Muscle of back (tissue), 11 donors: ENCODE results near the gene NEUROD4. TPM values are rescaled to one million over a fixed set of nuclear protein-coding genes. Genes with fewer than 3 reads are reported as not detected.
A peak's percentile ranks its signal among the peaks of the same experiment; 100 is the strongest.

Experiments
- DNase-seq, 3 donors: peaks; one replicate each; pipeline versions ENCODE4 v3.0.0 to v3.0.0-alpha.2; 2013
- polyA plus RNA-seq, 10 donors: library from polyadenylated mRNA; unstranded; fragments of 120-200 nt; gene quantifications; one replicate each; pipeline ENCODE4 v1.2.1, GENCODE V29; 2013; ENCODE audit not compliant: insufficient read length in 10 of 10

NEUROD4 gene
- polyA plus RNA-seq, 10 donors: not detected

DNA sequence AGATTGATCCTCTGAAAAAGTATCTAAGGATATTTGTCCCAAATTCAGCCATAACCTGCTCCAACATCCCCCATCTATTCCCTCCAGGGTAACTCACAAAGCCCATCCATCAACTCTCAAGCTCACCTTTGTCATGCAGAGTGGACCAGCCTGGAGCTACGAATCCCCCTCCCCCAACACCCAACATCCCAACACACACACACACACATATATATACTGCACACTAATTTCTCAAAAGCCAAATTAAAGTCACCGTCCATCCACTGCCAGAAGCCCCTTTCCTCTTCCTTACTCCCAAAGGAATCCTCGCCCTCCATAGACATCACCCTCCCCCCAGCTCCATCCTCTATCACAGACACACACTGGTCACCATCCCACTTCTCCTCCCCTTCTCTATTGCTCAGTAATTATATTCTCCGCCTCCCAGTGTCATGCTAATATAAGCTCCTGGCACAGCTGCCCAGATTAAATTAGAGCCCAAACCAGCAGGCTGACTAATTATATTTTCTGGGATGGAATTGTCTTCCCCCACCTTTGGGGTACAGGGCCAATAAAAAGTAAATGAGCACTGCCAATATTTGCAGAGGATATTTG lies 21.7 kb upstream of the NEUROD4 start:
- no peak for DNase-seq

DNA sequence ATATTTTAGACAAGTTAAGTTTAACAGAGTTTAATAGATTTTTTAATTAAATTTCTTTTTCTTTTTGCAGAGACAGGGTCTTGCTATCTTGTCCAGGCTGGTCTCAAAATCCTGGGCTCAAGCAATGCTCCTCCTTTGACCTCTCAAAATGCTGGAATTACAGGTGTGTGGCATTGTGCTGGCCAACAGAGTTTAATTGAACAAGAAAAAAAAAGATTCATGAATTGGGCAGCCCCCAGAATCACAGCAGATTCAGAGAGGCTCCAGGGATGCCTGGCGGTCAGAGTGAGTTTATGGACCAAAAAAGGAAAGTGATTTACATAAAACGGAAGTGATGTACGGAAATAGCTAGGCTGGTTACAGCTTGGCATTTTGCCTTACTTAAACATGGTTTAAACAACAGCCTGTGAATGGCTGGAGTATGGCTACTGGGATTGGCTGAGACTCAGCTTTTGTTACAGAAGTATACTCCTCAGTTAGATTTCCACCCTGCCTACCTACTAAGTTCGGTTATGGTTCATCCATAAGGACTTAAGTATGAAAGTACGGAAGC lies 20.7 kb upstream of the NEUROD4 start:
- DNase-seq: no peak

DNA sequence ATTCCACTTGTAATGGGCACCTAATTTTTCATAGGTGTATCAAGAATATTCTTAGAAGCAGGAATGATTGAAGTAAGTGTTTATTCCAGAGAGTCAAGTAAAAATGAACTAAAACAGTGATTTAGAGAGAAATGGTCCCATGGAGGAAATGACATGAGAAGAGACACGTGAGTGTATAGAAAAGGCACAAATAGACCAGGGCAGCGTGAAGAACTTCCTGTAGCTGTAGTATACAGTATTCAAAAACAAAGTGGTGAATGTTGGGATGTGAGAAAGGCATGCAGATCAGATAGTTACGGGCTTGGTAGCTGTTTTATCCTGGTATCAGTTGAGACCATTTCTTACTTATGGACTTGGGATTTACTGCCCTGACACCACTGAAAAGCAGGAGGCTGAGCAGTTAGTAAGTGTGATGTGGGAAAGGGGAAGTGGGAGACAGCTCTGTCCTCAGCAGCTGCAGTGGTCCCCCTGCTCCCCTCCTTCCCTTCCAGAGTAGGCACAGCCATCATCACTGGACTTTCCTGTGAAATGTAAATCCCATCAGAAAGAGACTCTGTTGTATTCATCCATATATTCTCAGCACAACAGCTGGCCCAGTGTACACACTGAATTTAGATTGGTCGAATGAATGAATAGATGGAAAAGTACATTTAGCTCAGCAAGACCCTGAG lies 18.4 kb upstream of the NEUROD4 start:
- peak in 1 of 3 donors; percentile 7 for DNase-seq

DNA sequence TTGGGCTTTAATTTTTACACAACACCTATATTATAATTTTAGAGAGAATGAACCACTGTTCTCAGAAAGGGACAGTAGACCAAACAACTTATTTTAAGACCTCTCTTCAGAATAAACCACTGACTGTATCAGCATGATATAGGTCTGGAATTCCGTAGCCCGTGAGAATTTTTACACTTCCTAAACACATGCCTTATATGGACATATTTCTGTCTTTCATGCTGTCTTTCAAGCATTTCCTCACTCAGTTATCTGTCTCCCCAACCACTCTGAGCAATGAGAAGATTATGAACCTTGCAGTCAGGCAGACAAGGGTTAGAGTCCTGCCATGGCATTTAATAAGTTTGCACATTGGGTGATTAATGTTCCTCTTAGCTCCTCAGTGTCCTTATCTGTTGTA lies 17.4 kb upstream of the NEUROD4 start:
- no peak for DNase-seq

DNA sequence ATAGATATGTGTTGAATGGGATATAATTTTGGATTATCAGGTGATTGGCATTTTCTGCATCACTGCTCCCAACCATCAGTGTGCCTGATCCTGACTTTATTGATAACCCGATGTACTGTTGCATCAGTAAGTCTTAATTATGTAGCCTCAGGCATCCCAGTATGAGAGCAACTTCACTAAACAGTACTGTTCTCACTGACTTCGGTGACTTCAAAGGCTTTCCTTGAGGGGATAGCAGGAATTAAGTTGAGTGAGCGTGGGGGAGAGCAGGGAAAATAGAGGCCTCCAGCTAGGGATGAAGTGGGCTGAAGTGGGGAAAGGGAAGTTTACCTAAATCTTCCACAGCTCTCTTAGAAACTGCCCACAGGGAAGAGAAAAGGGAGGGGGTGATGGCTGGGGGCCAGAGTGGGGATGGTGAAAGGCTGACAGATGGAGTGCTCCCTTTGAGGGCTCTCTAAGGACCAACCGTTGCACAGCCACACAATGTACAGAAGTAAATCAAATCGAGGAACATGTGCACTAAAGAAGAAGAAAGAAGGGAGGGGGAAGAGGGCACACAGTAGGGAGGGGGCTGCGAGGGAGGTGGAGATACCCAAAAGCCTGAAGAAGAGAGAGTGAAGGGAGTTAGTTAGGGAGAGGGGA lies 10.7 kb upstream of the NEUROD4 start:
- peak in 1 of 3 donors; percentile 19 for DNase-seq

DNA sequence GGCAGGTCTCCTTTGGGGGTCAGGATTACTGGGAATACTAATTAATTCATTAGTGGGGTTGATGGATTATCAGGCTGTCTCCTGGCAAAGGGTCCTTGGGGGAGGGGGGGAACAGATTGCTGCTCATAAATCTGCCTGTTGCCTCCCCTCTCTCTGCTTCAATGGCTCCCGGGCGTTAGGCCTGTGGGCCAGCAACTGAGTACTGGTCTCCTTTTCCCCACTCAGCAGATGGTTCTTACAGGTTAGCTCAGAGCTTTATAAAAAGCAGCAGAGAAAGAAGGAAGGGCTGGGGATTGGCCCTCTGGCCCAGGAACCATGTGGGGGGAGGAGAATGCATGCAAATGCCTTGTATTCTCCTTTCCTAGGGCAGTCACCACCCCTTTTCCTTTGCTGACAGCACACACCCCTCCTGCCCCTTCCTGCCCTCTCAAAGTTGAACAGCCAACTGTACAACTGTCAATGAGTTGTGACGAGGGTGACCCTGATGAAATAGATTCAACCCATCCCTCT lies 2.3 kb upstream of the NEUROD4 start:
- no peak for DNase-seq

DNA sequence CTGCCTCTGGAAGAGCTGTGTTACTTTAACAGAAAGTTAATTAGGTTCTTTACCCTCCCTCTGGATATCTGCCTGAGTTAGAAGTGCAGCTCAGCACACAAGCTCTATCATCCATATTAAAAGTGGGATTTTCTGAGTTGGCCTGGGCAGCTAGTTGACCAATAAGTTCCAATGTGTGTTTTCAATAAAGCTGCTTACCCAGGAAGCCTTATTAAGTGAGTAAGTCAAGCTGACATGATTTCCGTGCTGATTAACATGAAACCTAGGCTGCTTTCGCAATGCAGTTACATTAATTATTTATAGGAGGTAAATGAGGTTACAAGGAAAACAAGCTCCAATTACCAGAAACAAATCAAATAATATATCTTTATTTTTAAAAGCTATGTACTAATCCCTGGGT lies 4.8 kb downstream of the NEUROD4 start:
- no peak for DNase-seq

DNA sequence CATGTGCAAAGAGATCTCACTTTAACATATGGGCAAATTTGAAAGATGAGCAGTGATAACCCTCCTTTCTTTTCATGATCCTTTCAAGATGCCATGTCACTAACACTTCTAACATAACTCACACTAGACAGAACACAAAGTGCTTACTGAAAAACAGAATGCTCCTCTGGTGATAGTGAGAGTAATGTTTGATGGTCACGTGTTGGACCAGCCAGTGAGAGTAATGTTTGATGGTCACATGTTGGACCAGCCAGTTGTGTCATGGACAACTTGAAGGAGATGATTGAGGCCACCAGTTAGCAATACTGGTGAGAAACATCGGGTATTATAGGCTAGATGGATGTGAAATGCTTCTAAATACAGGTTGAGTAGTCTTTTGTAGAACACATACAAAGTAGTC lies 5.7 kb downstream of the NEUROD4 start:
- DNase-seq: no peak

DNA sequence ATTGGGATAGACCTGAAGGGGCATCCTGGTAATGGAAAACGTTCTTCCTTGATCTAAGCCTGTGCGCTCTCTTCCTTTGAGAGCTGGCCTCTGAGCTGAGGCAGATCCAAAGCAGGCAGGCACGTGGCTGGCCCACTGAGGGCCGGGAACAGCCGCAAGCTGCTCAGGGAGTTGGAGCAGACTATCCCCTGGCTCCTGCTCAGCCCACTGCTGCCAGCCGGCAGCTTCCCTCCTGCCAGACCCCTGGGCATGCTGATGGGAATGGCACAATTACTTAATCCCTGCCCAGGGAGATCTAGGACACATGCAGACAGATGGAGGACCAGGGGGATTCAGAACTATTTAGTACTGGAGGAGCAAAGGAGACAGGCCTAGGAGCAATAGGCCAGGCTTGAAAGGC lies 14.4 kb downstream of the NEUROD4 start:
- peak; percentile 22 to 58 (median 41) for DNase-seq

DNA sequence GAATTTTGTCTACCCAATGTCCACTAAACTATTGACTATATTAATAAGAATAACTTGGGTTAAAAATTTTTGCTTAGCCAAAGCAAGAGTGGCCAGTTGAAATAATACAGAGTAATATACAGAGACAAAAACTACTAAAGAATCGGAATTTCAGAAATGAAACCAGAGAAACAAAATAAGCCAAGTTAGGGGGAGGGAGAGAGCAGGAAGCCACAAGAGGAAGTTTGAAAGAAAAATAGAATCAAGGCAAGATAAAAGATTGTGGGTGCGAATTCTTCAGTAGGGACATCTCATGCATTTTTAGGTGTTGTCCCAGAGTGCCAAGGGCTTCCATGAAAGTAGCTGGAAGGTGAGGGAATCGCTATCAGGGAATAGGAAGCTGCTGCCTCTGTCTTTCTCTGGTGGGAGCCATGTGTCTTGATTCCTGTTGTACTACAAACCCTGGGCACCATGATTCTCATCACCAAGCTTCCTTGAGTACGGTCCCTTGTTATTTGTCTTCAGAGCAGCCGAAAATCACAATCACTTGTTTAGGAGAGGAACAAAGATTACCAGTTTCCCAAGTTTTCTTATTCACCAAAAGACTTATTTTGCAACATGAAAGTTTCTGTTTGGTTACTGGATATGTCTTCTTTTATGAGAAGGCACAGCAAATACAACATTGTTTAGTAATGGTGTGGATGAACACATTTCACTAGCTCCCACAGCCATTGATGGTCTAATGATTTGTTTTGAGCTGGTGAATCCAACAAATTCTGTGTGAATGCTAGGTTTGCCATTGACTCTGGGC lies 16.7 kb downstream of the NEUROD4 start:
- no peak for DNase-seq

DNA sequence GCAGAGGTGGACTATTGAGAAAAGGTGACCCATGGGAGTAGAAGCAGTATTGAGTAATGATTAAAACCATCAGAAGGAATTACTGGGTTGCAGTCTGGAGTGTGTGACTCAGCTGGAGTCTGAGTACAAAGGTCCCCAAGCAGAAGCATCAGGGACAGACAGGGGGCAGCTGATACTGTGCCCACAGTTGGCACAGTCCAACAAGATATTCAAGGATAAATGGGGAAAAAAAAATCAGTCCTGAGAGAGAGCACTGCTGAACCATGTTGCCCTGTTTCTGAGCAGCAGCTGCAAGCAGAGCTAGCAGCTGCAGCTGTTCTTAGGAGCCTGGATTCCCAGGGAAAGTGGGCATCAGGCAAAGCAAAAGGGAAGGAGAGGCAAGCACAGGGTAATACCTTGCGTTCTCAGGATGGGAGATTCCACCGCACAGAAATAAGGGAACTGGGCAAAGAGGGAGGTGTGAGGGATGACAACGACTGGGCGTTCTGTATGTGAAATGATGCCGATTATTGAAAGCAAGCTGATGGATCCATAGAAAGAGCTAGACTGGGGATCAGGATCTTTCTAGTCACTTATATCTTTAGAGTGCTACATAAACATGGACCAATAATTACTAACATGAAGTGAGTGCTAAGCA lies 17.7 kb downstream of the NEUROD4 start:
- peak; percentile 13 to 48 (median 22) for DNase-seq

DNA sequence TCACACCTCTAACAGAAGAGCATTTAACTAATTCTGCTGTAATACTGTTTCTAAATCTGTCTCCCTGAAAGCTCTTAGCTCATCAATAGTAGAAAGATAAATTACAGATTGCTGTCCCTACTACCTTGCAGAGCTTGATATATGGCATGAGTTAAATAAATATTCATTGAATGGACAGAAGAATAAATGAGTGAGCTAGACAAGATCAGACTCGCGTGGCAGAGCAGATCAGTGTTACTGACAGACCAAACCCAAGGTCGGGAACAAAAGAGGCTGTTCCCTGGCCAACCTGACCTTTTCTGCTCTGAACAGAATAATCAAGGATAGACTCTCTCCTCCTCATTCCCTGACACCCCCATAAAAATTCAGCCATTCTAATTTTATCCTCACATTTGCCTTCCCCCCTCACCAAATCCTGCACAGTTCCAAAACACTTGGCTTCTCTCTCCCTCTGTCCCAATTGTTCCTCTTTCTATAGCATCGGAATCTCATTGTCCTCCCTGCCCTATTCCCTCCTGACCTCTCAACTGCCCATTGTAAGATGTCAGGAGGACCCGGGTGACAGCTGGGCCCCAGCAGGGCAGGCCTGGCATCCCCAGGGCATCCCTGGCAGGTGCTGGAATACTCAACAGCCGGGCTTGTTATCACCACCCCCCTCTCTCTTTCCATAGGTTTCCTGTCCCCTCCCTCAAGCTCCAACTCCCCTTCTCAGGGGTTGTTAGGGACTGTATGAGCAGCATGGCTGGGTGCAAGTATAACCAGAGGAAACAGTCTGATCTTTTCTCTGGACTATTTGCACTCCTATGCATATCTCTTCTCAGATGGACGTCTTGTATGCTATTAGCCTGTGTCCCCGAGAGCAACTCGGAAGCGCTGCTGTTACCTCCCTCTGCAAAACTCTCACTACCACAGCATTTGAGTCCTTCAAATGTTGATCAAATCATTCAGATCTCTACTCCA lies 19.9 kb downstream of the NEUROD4 start:
- DNase-seq: no peak

DNA sequence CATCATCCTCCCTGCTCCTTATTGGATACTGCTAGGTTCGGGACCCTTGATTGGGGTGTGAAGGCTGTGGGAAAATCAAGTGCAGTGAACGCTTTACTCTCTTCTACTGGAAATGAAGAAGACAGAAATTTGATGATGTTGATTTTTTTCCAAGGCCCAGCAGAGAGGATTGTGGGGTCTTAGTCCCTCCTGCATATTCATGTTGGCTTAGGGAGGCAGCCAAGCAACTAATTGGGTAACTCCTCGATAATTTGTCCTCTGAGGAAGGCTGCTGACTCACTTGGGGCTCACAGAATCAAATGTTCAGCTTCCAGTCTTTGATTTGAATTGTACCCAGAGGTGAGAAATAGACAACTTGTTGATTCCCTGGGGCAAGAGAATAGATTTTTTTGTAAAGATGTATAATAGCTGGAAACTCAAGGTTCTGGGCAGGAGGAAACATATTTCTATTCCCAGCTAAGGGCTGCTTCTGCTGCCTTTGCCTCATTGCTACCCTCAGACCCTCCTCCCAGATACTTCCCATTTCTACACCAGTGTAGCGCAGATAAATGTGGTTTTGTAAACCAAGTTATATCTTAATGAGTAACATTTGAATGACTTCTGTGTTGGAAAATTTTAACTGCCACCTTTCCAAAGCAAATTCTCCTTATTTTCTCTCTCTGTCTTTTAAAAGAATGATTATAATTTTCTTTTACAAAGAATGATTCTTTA lies 21.7 kb downstream of the NEUROD4 start:
- DNase-seq: no peak

DNA sequence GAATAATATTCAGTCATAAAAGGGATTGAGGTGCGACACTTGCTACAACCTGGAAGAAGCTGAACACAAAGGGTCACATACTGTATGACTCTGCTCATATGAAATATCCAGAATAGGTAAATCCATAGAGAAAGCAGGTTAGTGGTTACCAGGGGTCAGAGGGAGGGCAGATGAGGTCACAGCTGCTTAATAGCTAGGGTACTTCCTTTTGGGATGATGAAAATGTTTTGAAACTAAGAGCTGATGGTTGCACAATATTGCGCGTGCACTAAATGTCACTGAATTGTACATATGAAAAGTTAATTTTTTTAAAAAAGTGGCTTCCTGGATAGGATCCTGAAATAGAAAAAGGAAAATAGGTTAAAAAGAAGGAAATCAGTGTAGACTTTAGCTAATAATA lies 23.8 kb downstream of the NEUROD4 start:
- DNase-seq: peak in 1 of 3 donors; percentile 3

DNA sequence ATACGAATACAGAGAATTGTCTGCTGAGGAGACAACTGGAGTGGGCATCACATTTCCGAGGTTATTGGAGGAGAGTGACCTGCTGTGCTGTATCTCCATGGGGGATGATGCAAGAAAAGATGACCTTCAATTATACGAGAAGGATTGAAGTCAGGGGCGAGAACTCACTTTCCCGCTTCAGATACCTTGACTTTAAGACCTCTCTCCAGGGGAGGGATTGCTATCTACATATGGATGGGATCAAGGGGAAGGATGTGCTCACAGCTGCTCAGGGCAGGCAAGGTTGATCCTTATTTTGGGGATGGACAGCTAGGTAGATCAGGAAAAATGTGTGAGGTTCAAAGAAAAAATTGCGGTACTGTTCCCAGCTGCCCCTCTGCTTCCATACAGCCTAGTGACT lies 24.4 kb downstream of the NEUROD4 start:
- DNase-seq: no peak

DNA sequence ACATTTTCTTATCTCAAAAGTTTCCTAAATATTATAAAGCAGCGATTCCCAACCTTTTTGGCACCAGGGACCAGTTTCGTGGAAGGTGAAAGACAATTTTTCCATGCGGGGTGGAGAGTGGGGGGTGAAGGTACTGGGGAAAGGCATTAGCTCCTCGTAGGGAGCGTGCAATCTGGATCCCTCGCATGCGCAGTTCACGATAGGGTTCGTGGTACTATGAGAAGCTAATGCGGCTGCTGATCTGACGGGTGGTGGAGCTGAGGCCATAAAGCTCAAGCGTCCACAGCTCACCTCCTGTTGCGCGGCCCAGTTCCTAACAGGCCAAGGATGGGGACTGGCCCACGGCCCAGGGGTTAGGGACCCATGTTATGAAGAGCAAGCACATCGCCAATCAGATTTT lies 29.9 kb downstream of the NEUROD4 start:
- no peak for DNase-seq

DNA sequence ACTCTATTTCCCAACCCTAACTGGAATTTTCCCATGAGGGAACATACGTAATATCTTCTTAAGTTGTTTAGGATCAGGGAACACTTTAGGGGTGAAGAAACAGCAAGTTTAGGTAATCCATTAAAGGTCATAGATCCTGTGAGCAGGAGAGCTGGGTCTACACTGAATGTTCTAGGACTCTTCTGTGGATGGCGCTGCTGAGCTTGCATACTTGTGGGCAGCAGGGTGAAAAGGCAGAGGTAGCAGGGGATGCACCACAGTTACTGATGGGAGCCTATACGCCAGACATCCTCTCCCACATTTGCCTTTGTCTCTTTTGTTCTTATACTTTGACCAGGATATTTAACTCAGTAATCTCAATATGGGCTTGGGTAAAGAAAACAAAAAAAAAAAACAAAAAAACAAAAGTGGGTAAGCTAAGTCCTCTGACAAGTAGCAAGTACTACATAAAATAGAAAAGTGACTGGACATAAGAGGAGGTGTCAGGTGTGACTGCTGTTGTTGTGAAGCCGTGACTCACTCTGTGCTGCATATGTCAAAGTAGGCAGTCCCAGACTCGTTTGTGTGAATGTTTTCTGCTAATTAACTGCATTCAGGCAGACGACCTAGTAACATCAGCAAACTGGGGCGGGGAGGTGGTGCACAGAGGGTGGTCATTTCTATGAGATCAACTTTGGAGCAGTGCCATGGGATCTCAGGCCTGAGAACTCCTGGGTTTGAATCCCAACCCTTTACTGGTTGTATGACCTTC lies 31.6 kb downstream of the NEUROD4 start:
- DNase-seq: no peak

DNA sequence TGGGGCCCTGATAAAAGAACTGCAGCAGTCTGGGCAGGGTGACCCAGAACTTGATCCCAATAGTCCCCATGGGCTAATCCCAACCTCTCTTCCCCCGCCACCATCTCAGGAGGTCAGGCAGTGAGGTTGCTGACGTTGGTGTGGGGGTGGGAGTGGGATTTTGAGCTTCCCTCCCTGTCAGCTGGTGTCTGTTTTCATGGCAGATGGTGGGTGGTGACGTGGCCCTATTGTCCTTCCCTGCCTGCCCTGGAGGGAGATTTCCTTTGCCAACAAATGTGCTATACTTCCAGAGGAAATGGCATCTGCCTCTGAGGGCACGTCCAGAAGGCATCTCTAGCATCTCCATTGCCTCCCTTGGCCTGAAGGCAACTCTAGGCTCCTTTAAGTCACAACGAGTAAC lies 37.7 kb downstream of the NEUROD4 start:
- DNase-seq: peak in 1 of 3 donors; percentile 26

DNA sequence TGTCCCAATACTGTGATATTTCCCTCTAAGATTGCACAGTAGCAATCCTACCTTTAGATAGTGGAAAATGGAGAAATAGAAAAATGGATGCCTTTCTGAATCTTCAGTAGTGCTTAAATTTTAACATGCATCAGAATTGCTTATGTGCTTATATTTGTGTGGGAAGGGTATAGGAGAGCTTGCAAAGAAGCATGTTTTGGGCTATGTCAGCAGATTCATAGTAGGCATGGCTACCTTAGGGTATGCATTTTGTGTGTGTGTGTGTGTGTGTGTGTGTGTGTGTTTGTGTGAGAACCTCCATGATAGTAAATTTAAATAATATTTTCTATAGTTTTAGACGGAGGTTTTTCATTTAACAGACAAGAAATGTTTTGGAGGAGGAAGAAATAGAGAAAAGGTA lies 38.3 kb downstream of the NEUROD4 start:
- DNase-seq: no peak
